GM12872 (cell line): ENCODE data around the gene AP2A2.

Experiments used
- TF ChIP-seq, protein P1 (sequence below): IDR thresholded peaks from 3 replicates; pipeline ENCODE4 v1.5.1; 2011; ENCODE audit warnings: low read depth, mild to moderate bottlenecking, low read length, moderate library complexity; ENCODE audit not compliant: insufficient read depth

Gene AP2A2

GRCh38 chr11:1017269-1018005 lies 91.8 kb downstream of the AP2A2 start:
- TF ChIP-seq, protein P1, sequence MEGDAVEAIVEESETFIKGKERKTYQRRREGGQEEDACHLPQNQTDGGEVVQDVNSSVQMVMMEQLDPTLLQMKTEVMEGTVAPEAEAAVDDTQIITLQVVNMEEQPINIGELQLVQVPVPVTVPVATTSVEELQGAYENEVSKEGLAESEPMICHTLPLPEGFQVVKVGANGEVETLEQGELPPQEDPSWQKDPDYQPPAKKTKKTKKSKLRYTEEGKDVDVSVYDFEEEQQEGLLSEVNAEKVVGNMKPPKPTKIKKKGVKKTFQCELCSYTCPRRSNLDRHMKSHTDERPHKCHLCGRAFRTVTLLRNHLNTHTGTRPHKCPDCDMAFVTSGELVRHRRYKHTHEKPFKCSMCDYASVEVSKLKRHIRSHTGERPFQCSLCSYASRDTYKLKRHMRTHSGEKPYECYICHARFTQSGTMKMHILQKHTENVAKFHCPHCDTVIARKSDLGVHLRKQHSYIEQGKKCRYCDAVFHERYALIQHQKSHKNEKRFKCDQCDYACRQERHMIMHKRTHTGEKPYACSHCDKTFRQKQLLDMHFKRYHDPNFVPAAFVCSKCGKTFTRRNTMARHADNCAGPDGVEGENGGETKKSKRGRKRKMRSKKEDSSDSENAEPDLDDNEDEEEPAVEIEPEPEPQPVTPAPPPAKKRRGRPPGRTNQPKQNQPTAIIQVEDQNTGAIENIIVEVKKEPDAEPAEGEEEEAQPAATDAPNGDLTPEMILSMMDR: no peak

GRCh38 chr11:1018091-1018490 lies 92.4 kb downstream of the AP2A2 start:
- TF ChIP-seq, protein P1: no peak

- TF ChIP-seq, protein P1: no peak
These were observed 93.7 kb downstream of the AP2A2 start for GRCh38 chr11:1019321-1019910.

GRCh38 chr11:1020211-1020905 lies 94.7 kb downstream of the AP2A2 start:
- TF ChIP-seq, protein P1: no peak

- TF ChIP-seq, protein P1: no peak
These were observed 96.7 kb downstream of the AP2A2 start for GRCh38 chr11:1022411-1022810.

GRCh38 chr11:1022908-1023810 lies 97.5 kb downstream of the AP2A2 start:
- TF ChIP-seq, protein P1: no peak
